Liver (tissue), 9 donors: Measurements from ENCODE around the gene COL11A1. TPM values are rescaled to one million over a fixed set of nuclear protein-coding genes. Genes with fewer than 3 reads are reported as not detected.

ENCODE experiments used
- DNase-seq: peaks from one replicate; pipeline ENCODE4 v3.0.0-alpha.2; 2017; ENCODE audit warnings: low spot score
- H3K27ac ChIP-seq, 2 donors: one replicate each; pipeline ENCODE4 v1.7.0; 2013; ENCODE audit warnings: inconsistent platforms in 2 of 2, low read length in 2 of 2, control low read depth in 1 of 2, low read depth in 1 of 2, mild to moderate bottlenecking in 1 of 2
- H3K27me3 ChIP-seq, 4 donors: one replicate each; pipeline versions ENCODE4 v1.6.1 to v1.7.0; 2013; ENCODE audit warnings: low read length in 3 of 4, inconsistent platforms in 1 of 4, mild to moderate bottlenecking in 1 of 4, moderate library complexity in 1 of 4; ENCODE audit not compliant: control insufficient read depth in 4 of 4, insufficient read depth in 4 of 4
- H3K36me3 ChIP-seq, 4 donors: one replicate each; pipeline versions ENCODE4 v1.6.1 to v1.7.0; 2013; ENCODE audit warnings: low read length in 3 of 4, mild to moderate bottlenecking in 3 of 4, low read depth in 1 of 4, moderate library complexity in 1 of 4; ENCODE audit not compliant: control insufficient read depth in 4 of 4, insufficient read depth in 3 of 4
- H3K4me1 ChIP-seq, 4 donors: one replicate each; pipeline versions ENCODE4 v1.6.1 to v1.7.0; 2013; ENCODE audit warnings: low read length in 3 of 4, mild to moderate bottlenecking in 3 of 4, moderate library complexity in 1 of 4; ENCODE audit not compliant: control insufficient read depth in 4 of 4, insufficient read depth in 4 of 4
- H3K4me3 ChIP-seq, 3 donors: one replicate each; pipeline versions ENCODE4 v1.6.1 to v1.7.0; 2013; ENCODE audit warnings: low read length in 3 of 3, control low read depth in 1 of 3, low read depth in 1 of 3, mild to moderate bottlenecking in 1 of 3
- H3K9ac ChIP-seq, 2 donors: one replicate each; pipeline ENCODE4 v1.7.0; 2013; ENCODE audit warnings: low read length in 2 of 2, mild to moderate bottlenecking in 2 of 2, moderate library complexity in 2 of 2, control low read depth in 1 of 2, low read depth in 1 of 2
- H3K9me3 ChIP-seq, 4 donors: one replicate each; pipeline versions ENCODE4 v1.6.1 to v1.7.0; 2013; ENCODE audit warnings: low read length in 3 of 4; ENCODE audit not compliant: control insufficient read depth in 4 of 4
- ATF3 ChIP-seq: IDR thresholded peaks from 2 replicates; pipeline ENCODE4 v1.6.1; 2016; ENCODE audit warnings: antibody characterized with exemption
- CTCF ChIP-seq: fragments of 150-350 bp; IDR thresholded peaks from 2 replicates; pipeline ENCODE4 v1.5.1; 2017; ENCODE audit warnings: improper control_type of control experiment, low read depth, low read length; ENCODE audit not compliant: missing input control
- EGR1 ChIP-seq, 2 donors: IDR thresholded peaks; 2 replicates each; pipeline ENCODE4 v1.6.1; 2016 to 2018; ENCODE audit warnings: antibody characterized with exemption in 2 of 2, low read depth in 2 of 2
- FOXA2 ChIP-seq: IDR thresholded peaks from 2 replicates; pipeline ENCODE4 v1.6.1; 2016; ENCODE audit warnings: antibody characterized with exemption
- GABPA ChIP-seq, 2 donors: IDR thresholded peaks in 1 of 2; conservative IDR thresholded peaks in 1 of 2; 2 replicates each; pipeline ENCODE4 v1.6.1; 2016; ENCODE audit warnings: antibody characterized with exemption in 2 of 2, mild to moderate bottlenecking in 1 of 2, moderate library complexity in 1 of 2
- HNF4A ChIP-seq, 2 donors: conservative IDR thresholded peaks; 2 replicates each; pipeline ENCODE4 v1.6.1; 2016; ENCODE audit warnings: antibody characterized with exemption in 2 of 2, mild to moderate bottlenecking in 2 of 2
- HNF4G ChIP-seq: IDR thresholded peaks from 2 replicates; pipeline ENCODE4 v1.6.1; 2016; ENCODE audit warnings: antibody characterized with exemption
- JUND ChIP-seq, 2 donors: IDR thresholded peaks; 2 replicates each; pipeline ENCODE4 v1.6.1; 2016; ENCODE audit warnings: antibody characterized with exemption in 2 of 2
- MAX ChIP-seq: IDR thresholded peaks from 2 replicates; pipeline ENCODE4 v1.6.1; 2016; ENCODE audit warnings: antibody characterized with exemption
- NR2F2 ChIP-seq: IDR thresholded peaks from 2 replicates; pipeline ENCODE4 v1.6.1; 2016; ENCODE audit warnings: antibody characterized with exemption
- RAD21 ChIP-seq, 2 donors: IDR thresholded peaks; 2 replicates each; pipeline ENCODE4 v1.6.1; 2016; ENCODE audit warnings: antibody characterized with exemption in 2 of 2, mild to moderate bottlenecking in 2 of 2
- REST ChIP-seq: IDR thresholded peaks from 2 replicates; pipeline ENCODE4 v1.6.1; 2016; ENCODE audit warnings: antibody characterized with exemption, mild to moderate bottlenecking
- RXRA ChIP-seq, 2 donors: IDR thresholded peaks; 2 replicates each; pipeline ENCODE4 v1.6.1; 2017 to 2018; ENCODE audit warnings: antibody characterized with exemption in 2 of 2, mild to moderate bottlenecking in 1 of 2
- SP1 ChIP-seq: IDR thresholded peaks from 2 replicates; pipeline ENCODE4 v1.6.1; 2018; ENCODE audit warnings: antibody characterized with exemption, mild to moderate bottlenecking
- TAF1 ChIP-seq: conservative IDR thresholded peaks from 2 replicates; pipeline ENCODE4 v1.6.1; 2016; ENCODE audit warnings: antibody characterized with exemption, mild to moderate bottlenecking
- YY1 ChIP-seq: IDR thresholded peaks from 2 replicates; pipeline ENCODE4 v1.6.1; 2016; ENCODE audit warnings: antibody characterized with exemption, mild to moderate bottlenecking
- ZBTB33 ChIP-seq: IDR thresholded peaks from 2 replicates; pipeline ENCODE4 v1.6.1; 2016; ENCODE audit warnings: antibody characterized with exemption
- WGBS: extraction: QIAGEN DNeasy Blood & Tissue Kit; methylation state at CpG from one replicate; pipeline ENCODE4 v1.1.7; 2013; 5-methylcytosine and 5-hydroxymethylcytosine counted together
- polyA plus RNA-seq, 2 donors: library from polyadenylated mRNA; stranded (reverse) in 1 of 2; unstranded in 1 of 2; fragments of 200-250 nt in 1 of 2; fragments of >200 nt in 1 of 2; fragmentation: Nextera tagmentation in 1 of 2; extraction: Ambion mirVana in 1 of 2; gene quantifications; one replicate each; pipeline versions ENCODE4 v1.2.1 to v1.2.3, GENCODE V29; 2013 to 2015
- total RNA-seq, 2 donors: library from RNA; depleted of rRNA; stranded (reverse); fragments of >200 nt; gene quantifications; one replicate each; pipeline ENCODE4 v1.2.3, GENCODE V29; 2014
- donor health status: healthy.
- donor health status: healthy.
- donor health status: healthy.
- donor health status: healthy.
- donor health status: healthy.

COL11A1 gene
- total and polyA plus RNA-seq, 4 donors = 0.01 to 0.42 TPM; not detected in 2

- no peaks in the 10 kb centered on the region for H3K27me3 ChIP-seq
- no peak overlapping the region for H3K9ac ChIP-seq
- no peak overlapping the region for H3K4me3 ChIP-seq
- no peaks in the 10 kb centered on the region for H3K4me1 ChIP-seq
- no peaks in the 10 kb centered on the region for H3K36me3 ChIP-seq
- TF ChIP-seq YY1 = no peak
- TF ChIP-seq ATF3 = no peak
- no peak for TF ChIP-seq RAD21 (IDR thresholded peaks at IDR 0.05)
- no peak for TF ChIP-seq SP1
- TF ChIP-seq EGR1 (IDR thresholded peaks at IDR 0.05; ENCODE audit: low read depth in 2 of 2) = no peak
- no peak for TF ChIP-seq RXRA (IDR thresholded peaks at IDR 0.05)
- no peak for TF ChIP-seq TAF1
- TF ChIP-seq NR2F2 = no peak
- TF ChIP-seq FOXA2 = no peak
- no peak for TF ChIP-seq JUND (IDR thresholded peaks at IDR 0.05)
- no peak for TF ChIP-seq GABPA (IDR thresholded peaks at IDR 0.05 in 1 of 2, conservative IDR thresholded peaks at IDR 0.05 in 1 of 2)
- no peak for TF ChIP-seq HNF4A (conservative IDR thresholded peaks at IDR 0.05)
- TF ChIP-seq MAX = no peak
- no peak overlapping the region for H3K27ac ChIP-seq
- H3K9me3 ChIP-seq = no peaks in the 10 kb centered on the region
- DNase-seq = no peak
- 77% methylated on average over 14 of the region's 14 CpGs for WGBS
These were observed 153.7 kb downstream of the COL11A1 start for GRCh38 chr1:102954576-102954975.

GRCh38 chr1:102952400-102952799 is 155.9 kb downstream of the COL11A1 start:
- DNase-seq = no peak
- H3K4me3 ChIP-seq = no peak overlapping the region
- TF ChIP-seq TAF1 (no peak), CTCF (no peak), RXRA (IDR thresholded peaks at IDR 0.05) (no peak), HNF4A (conservative IDR thresholded peaks at IDR 0.05) (no peak), RAD21 (IDR thresholded peaks at IDR 0.05) (no peak), JUND (IDR thresholded peaks at IDR 0.05) (no peak), GABPA (IDR thresholded peaks at IDR 0.05 in 1 of 2, conservative IDR thresholded peaks at IDR 0.05 in 1 of 2) (no peak), YY1 (no peak), HNF4G (no peak), ZBTB33 (no peak), REST (no peak)
- no peak overlapping the region for H3K9ac ChIP-seq
- no peaks in the 10 kb centered on the region for H3K36me3 ChIP-seq
- no peaks in the 10 kb centered on the region for H3K4me1 ChIP-seq
- no peaks in the 10 kb centered on the region for H3K9me3 ChIP-seq
- H3K27ac ChIP-seq = no peak overlapping the region
- no peaks in the 10 kb centered on the region for H3K27me3 ChIP-seq
